ENCODE results near the gene CEACAM8.
"Not testable (repeated sequence)": the region's sequence is repeated elsewhere in the genome, so short reads cannot be mapped to it uniquely, and the experiment has no call there.

CEACAM8 gene

GRCh38 chr19:42540071-42540553 lies 54.6 kb downstream of the CEACAM8 start:
- no peak for DNase-seq

GRCh38 chr19:42538841-42539709 lies 55.6 kb downstream of the CEACAM8 start:
- no peak for DNase-seq

- not testable (repeated sequence) for DNase-seq
These were observed 59.4 kb downstream of the CEACAM8 start for GRCh38 chr19:42535276-42535675.

- no peak for DNase-seq
These were observed 60.3 kb downstream of the CEACAM8 start for GRCh38 chr19:42534391-42534790.

- no peak for DNase-seq
These were observed 61.8 kb downstream of the CEACAM8 start for GRCh38 chr19:42532891-42533290.

- DNase-seq, result no peak
These were observed 63.4 kb downstream of the CEACAM8 start for GRCh38 chr19:42531313-42531712.
